ENCODE data around the gene ALDH5A1.

- no peak for TF ChIP-seq KLF12 (CRISPR knock-in tag; IDR thresholded peaks at IDR 0.05; ENCODE audit: borderline replicate concordance)
- TF ChIP-seq ZBTB10 (CRISPR knock-in tag; IDR thresholded peaks at IDR 0.05; ENCODE audit: borderline replicate concordance): no peak
- TF ChIP-seq ZBTB3 (CRISPR knock-in tag; IDR thresholded peaks at IDR 0.05; ENCODE audit: borderline replicate concordance, low read depth): no peak
- TF ChIP-seq, protein P1, sequence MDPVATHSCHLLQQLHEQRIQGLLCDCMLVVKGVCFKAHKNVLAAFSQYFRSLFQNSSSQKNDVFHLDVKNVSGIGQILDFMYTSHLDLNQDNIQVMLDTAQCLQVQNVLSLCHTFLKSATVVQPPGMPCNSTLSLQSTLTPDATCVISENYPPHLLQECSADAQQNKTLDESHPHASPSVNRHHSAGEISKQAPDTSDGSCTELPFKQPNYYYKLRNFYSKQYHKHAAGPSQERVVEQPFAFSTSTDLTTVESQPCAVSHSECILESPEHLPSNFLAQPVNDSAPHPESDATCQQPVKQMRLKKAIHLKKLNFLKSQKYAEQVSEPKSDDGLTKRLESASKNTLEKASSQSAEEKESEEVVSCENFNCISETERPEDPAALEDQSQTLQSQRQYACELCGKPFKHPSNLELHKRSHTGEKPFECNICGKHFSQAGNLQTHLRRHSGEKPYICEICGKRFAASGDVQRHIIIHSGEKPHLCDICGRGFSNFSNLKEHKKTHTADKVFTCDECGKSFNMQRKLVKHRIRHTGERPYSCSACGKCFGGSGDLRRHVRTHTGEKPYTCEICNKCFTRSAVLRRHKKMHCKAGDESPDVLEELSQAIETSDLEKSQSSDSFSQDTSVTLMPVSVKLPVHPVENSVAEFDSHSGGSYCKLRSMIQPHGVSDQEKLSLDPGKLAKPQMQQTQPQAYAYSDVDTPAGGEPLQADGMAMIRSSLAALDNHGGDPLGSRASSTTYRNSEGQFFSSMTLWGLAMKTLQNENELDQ (CRISPR knock-in tag; IDR thresholded peaks at IDR 0.05; ENCODE audit: borderline replicate concordance): no peak
- TF ChIP-seq, protein P2, sequence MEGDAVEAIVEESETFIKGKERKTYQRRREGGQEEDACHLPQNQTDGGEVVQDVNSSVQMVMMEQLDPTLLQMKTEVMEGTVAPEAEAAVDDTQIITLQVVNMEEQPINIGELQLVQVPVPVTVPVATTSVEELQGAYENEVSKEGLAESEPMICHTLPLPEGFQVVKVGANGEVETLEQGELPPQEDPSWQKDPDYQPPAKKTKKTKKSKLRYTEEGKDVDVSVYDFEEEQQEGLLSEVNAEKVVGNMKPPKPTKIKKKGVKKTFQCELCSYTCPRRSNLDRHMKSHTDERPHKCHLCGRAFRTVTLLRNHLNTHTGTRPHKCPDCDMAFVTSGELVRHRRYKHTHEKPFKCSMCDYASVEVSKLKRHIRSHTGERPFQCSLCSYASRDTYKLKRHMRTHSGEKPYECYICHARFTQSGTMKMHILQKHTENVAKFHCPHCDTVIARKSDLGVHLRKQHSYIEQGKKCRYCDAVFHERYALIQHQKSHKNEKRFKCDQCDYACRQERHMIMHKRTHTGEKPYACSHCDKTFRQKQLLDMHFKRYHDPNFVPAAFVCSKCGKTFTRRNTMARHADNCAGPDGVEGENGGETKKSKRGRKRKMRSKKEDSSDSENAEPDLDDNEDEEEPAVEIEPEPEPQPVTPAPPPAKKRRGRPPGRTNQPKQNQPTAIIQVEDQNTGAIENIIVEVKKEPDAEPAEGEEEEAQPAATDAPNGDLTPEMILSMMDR (CRISPR knock-in tag; IDR thresholded peaks at IDR 0.05): no peak
- TF ChIP-seq MTA3 (CRISPR knock-in tag; IDR thresholded peaks at IDR 0.05): no peak
- no peak for TF ChIP-seq ZNF549 (CRISPR knock-in tag; IDR thresholded peaks at IDR 0.05)
- no peak for TF ChIP-seq CHD4 (IDR thresholded peaks at IDR 0.05; ENCODE audit: borderline replicate concordance, low read length)
- TF ChIP-seq NFIC (IDR thresholded peaks at IDR 0.05; ENCODE audit: low read length): no peak
- TF ChIP-seq KAT7 (CRISPR knock-in tag; IDR thresholded peaks at IDR 0.05; ENCODE audit: borderline replicate concordance): no peak
- TF ChIP-seq SRSF9 (IDR thresholded peaks at IDR 0.05; ENCODE audit: borderline replicate concordance, insufficient read depth, low read depth, low read length, poor library complexity, severe bottlenecking): no peak
- TF ChIP-seq, protein P3, sequence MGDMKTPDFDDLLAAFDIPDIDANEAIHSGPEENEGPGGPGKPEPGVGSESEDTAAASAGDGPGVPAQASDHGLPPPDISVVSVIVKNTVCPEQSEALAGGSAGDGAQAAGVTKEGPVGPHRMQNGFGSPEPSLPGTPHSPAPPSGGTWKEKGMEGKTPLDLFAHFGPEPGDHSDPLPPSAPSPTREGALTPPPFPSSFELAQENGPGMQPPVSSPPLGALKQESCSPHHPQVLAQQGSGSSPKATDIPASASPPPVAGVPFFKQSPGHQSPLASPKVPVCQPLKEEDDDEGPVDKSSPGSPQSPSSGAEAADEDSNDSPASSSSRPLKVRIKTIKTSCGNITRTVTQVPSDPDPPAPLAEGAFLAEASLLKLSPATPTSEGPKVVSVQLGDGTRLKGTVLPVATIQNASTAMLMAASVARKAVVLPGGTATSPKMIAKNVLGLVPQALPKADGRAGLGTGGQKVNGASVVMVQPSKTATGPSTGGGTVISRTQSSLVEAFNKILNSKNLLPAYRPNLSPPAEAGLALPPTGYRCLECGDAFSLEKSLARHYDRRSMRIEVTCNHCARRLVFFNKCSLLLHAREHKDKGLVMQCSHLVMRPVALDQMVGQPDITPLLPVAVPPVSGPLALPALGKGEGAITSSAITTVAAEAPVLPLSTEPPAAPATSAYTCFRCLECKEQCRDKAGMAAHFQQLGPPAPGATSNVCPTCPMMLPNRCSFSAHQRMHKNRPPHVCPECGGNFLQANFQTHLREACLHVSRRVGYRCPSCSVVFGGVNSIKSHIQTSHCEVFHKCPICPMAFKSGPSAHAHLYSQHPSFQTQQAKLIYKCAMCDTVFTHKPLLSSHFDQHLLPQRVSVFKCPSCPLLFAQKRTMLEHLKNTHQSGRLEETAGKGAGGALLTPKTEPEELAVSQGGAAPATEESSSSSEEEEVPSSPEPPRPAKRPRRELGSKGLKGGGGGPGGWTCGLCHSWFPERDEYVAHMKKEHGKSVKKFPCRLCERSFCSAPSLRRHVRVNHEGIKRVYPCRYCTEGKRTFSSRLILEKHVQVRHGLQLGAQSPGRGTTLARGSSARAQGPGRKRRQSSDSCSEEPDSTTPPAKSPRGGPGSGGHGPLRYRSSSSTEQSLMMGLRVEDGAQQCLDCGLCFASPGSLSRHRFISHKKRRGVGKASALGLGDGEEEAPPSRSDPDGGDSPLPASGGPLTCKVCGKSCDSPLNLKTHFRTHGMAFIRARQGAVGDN (CRISPR knock-in tag; IDR thresholded peaks at IDR 0.05): no peak
- TF ChIP-seq POLR2A (IDR thresholded peaks at IDR 0.05; ENCODE audit: insufficient read depth in 1 of 2, low read depth in 2 of 2, low read length in 2 of 2): no peak
These were observed 25.0 kb upstream of the ALDH5A1 start for GRCh38 chr6:24469811-24470210.

Measured in HepG2 (cell line).